IPS DF 6.9 (cell line): ENCODE data around the gene COL27A1.
"Not testable (repeated sequence)": the region's sequence is repeated elsewhere in the genome, so short reads cannot be mapped to it uniquely, and the experiment has no call there.

ENCODE experiments used
- DNase-seq: peaks from one replicate; pipeline ENCODE4 v3.0.0-alpha.2; 2013; ENCODE audit warnings: low read depth, low spot score
- H3K27ac ChIP-seq: one replicate; pipeline ENCODE4 v1.5.1; 2013; ENCODE audit warnings: low read length, control low read depth
- H3K27me3 ChIP-seq: 2 replicates; pipeline ENCODE4 v1.6.1; 2013; ENCODE audit warnings: mild to moderate bottlenecking, low read length; ENCODE audit not compliant: control insufficient read depth, insufficient read depth
- H3K36me3 ChIP-seq: 2 replicates; pipeline ENCODE4 v1.6.1; 2013; ENCODE audit warnings: low read length; ENCODE audit not compliant: control insufficient read depth, insufficient read depth
- H3K4me1 ChIP-seq: 2 replicates; pipeline ENCODE4 v1.6.1; 2013; ENCODE audit warnings: low read length; ENCODE audit not compliant: control insufficient read depth, insufficient read depth
- H3K4me3 ChIP-seq: 2 replicates; pipeline ENCODE4 v1.5.1; 2013; ENCODE audit warnings: mild to moderate bottlenecking, low read length
- H3K9me3 ChIP-seq: 2 replicates; pipeline ENCODE4 v1.6.1; 2013; ENCODE audit warnings: low read length, inconsistent platforms; ENCODE audit not compliant: control insufficient read depth, insufficient read depth
- WGBS: extraction: QIAGEN DNeasy Blood & Tissue Kit; methylation state at CpG from one replicate; pipeline ENCODE4 v1.1.7; 2013; ENCODE audit warnings: mixed read lengths, missing lambda C conversion rate; ENCODE audit not compliant: insufficient read length, insufficient coverage; 5-methylcytosine and 5-hydroxymethylcytosine counted together

COL27A1 gene

DNA sequence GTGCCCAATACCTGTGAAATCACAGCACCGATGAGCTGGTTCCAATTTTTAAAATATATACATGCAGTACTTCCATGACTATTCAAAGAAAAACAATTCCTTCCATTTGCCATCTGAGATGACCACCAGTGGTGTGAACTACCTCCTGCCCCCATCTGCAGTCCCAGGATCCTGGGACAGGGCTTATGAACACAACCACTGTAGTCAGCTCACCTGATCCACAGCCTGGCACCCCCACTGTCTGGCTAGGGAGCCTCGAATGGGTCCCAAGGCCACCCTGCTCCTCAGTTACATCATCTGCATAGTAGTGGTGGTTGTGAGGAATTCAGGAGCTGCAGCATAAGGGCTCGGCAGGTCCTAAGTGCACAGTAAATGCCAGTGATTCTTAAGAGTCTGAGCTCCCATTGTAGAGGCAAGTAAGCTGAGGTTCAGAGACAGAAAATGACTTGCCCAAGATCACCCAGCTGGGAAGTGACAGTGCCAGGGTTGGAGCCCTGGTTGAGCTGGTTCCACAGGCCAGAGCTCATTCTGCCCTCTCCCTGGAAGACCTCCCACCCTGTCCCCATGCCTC, 170.4 kb downstream of the COL27A1 start:
- WGBS: no CpG with 5 or more reads among the region's 3 CpGs
- not testable (repeated sequence) for H3K4me1 ChIP-seq

DNA sequence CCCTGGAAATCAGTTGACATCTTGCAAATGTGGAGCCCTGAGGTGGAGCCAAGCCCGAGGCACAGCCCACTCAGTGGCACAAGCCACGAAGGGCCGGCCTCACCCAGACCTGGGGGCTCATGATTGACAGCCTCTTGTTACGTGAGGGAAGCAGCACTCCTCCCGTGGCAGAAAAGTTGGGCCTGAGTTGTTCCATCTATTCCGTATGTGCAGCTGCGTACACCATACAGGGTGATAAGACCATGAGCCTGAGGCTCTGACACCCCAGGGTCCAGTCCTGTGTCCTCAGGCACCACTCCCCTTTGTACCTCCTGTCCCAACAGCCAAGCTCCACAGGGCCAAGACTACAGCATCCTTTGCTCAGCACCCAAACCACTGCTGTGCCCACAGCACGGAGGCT, 172.4 kb downstream of the COL27A1 start:
- Histone ChIP-seq H3K9me3 (no peaks in the 10 kb centered on the region), H3K27ac (no peak overlapping the region), H3K36me3 (no peaks in the 10 kb centered on the region), H3K4me1 (no peaks in the 10 kb centered on the region), H3K27me3 (no peaks in the 10 kb centered on the region), H3K4me3 (no peak overlapping the region)
- no CpG with 5 or more reads among the region's 8 CpGs for WGBS
- DNase-seq: no peak

More for the DNA sequence above, 170.4 kb downstream of the COL27A1 start:
- not testable (repeated sequence) for H3K27me3 ChIP-seq, H3K36me3 ChIP-seq, H3K27ac ChIP-seq, DNase-seq, H3K4me3 ChIP-seq, H3K9me3 ChIP-seq

DNA sequence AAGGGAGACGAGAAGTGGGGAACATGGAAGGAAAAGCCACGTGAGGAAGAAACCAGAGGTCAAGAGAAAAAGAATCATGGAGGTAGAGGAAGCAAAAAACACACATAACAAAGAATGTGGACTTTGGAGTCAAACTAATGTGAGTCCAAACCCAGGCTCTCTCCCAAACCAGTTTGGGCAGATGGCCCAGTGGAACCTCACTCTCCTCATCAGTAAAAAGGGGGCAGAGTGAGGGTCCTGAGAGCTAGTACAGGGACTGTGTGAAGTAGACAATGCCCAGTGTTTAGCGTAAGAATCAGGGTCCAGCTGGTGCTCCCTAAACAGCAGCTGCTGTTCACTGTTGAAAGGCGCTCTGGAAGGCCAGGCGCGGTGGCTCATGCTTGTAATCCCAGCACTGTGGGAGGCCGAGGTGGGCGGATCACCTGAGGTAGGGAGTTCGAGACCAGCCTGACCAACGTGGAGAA, 173.1 kb downstream of the COL27A1 start:
- H3K4me1 ChIP-seq, H3K27ac ChIP-seq, DNase-seq, H3K9me3 ChIP-seq, H3K4me3 ChIP-seq, H3K36me3 ChIP-seq, H3K27me3 ChIP-seq: not testable (repeated sequence)
- WGBS: no CpG with 5 or more reads among the region's 10 CpGs

DNA sequence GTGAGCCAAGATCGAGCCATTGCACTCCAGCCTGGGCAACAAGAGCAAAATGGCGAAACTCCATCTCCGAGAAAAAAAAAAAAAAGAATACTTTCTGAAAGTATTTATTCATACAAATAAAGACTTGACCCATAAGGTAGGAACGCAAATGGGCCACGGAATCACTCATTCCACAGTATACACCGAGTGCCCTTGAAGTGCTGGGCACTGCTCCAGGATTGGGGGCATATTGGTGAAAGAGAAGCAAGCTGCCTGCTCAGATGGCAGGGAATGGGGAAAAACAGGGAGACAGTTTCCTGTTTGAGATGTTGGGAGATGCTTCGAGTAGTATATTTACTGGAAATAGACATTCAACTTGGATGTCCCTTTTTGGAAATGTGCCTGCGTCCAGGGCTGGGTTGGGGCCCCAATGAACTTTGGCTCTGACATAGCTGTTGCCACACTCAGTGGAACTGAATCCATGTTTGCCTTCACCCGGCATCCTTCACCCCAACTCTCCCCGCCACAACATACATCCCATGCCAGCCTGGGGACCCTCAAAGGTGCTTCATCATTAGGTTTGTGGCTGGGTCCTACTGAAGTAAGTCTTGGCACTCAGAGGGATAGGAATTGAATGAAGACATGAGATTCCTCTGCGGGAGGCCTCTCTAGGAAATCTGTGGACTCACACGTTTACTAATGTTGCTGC, 173.7 kb downstream of the COL27A1 start:
- H3K4me3 ChIP-seq, DNase-seq, H3K36me3 ChIP-seq, H3K9me3 ChIP-seq, H3K27ac ChIP-seq, H3K27me3 ChIP-seq, H3K4me1 ChIP-seq: not testable (repeated sequence)
- no CpG with 5 or more reads among the region's 12 CpGs for WGBS

DNA sequence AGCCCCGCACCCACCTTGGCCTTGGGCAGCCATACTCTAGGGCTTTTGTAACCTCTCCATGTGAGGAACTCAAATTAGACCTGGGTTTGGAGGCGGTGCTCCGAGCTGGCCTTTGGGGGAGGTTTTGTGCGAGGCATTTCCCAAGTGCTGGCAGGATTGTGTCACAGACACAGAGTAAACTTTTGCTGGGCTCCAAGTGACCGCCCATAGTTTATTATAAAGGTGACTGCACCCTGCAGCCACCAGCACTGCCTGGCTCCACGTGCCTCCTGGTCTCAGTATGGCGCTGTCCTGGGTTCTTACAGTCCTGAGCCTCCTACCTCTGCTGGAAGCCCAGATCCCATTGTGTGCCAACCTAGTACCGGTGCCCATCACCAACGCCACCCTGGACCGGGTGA, 174.3 kb downstream of the COL27A1 start, which contains the start of gene ORM2:
Gene ORM2 (plus strand): TSS at position 245 of the 398 bp plus-strand sequence. CDS start 36 bp downstream, at position 281.
- WGBS: no CpG with 5 or more reads among the region's 10 CpGs
- not testable (repeated sequence) for H3K27ac ChIP-seq, H3K9me3 ChIP-seq, H3K27me3 ChIP-seq, H3K4me3 ChIP-seq, DNase-seq, H3K36me3 ChIP-seq, H3K4me1 ChIP-seq

DNA sequence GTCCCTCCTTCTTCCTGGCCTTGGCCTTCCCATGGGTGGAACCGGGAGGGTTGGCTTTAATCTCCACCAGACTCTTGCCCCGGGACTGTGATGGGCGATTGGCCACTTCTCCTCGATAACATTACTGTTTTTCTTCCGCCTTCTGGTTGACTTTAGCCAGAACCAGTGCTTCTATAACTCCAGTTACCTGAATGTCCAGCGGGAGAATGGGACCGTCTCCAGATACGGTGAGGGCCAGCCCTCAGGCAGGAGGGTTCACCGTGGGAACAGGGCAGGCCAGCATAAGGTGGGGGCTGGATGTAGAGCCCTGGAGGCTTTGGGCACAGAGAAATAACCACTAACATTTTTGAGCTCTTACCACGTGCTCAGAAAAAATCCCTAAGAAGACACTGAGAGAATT, 175.3 kb downstream of the COL27A1 start:
- no peak for DNase-seq
- H3K27ac ChIP-seq: no peak overlapping the region
- no peaks in the 10 kb centered on the region for H3K9me3 ChIP-seq
- no peak overlapping the region for H3K4me3 ChIP-seq
- WGBS: no CpG with 5 or more reads among the region's 10 CpGs
- H3K27me3 ChIP-seq: no peaks in the 10 kb centered on the region
- no peaks in the 10 kb centered on the region for H3K36me3 ChIP-seq
- H3K4me1 ChIP-seq: no peaks in the 10 kb centered on the region

DNA sequence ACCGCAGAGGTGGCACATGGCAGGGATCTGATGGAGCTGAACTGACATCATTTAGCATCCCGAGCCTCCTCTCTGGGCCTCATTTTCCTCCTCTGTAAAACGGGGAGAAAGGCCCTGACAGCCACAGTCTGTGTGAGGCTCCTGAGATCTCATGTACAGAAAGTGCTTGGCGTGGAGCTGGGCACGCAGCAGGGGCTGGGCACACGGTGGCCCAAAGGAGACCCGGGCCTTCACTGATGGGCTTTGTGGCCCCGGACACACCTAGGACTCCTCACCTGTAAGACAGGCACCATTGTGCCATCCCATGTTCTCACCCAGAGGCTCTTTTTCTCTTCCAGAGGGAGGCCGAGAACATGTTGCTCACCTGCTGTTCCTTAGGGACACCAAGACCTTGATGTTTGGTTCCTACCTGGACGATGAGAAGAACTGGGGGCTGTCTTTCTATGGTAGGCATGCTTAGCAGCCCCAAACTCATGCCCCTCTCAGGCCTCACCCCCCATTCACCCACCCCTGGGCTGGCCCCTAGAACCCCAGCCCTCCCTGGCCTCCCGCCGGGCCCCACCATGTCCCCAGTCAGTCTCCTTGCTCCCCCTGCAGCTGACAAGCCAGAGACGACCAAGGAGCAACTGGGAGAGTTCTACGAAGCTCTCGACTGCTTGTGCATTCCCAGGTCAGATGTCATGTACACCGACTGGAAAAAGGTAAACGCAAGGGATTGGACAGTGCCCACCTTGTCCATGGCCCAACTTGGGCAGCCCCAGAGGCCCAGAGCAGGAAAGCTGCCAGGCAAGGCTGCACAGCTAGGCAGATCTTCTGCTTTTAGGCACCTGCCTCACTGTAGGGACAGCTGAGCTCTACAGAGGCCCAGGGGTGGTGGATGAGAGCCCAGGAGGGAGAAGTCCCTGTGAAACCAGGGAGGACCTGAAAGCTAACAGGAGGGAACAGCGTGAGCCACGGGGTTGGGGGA, 176.2 kb downstream of the COL27A1 start:
- not testable (repeated sequence) for H3K27ac ChIP-seq, H3K4me1 ChIP-seq, DNase-seq, H3K27me3 ChIP-seq, H3K4me3 ChIP-seq, H3K36me3 ChIP-seq, H3K9me3 ChIP-seq
- WGBS: no CpG with 5 or more reads among the region's 19 CpGs

DNA sequence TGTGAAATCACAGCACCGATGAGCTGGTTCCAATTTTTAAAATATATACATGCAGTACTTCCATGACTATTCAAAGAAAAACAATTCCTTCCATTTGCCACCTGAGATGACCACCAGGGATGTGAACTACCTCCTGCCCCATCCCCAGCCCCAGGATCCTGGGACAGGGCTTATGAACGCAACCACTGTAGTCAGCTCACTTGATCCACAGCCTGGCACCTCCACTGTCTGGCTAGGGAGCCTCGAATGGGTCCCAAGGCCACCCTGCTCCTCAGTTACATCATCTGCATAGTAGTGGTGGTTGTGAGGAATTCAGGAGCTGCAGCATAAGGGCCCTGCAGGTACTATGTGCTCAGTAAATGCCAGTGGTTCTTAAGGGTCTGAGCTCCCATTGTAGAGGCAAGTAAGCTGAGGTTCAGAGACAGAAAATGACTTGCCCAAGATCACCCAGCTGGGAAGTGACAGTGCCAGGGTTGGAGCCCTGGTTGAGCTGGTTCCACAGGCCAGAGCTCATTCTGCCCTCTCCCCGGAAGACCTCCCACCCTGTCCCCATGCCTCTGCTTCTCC, 177.2 kb downstream of the COL27A1 start:
- H3K4me3 ChIP-seq, H3K27ac ChIP-seq, DNase-seq, H3K9me3 ChIP-seq, H3K27me3 ChIP-seq, H3K36me3 ChIP-seq, H3K4me1 ChIP-seq: not testable (repeated sequence)
- WGBS: no CpG with 5 or more reads among the region's 4 CpGs

DNA sequence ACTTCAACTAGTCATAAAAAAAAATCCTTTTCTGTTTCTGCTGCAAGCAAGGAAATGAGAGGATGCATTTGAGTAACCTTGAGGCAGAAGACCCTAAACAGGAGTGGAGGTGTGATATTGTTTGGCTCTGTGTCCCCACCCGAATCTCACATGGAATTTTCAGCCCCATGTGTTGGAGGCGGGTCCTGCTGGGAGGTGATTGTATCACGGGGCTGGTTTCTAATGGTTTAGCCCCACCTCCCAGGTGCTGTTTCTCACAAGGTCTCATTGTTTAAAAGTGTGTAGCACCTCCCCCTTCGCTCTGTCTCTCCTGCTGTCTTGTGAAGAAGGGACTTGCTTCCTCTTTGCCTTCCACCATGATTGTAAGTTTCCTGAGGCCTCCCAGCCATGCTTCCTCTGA, 178.4 kb downstream of the COL27A1 start:
- not testable (repeated sequence) for H3K27ac ChIP-seq, H3K4me1 ChIP-seq, H3K9me3 ChIP-seq, H3K4me3 ChIP-seq, DNase-seq, H3K36me3 ChIP-seq, H3K27me3 ChIP-seq
- no CpG with 5 or more reads among the region's 4 CpGs for WGBS

DNA sequence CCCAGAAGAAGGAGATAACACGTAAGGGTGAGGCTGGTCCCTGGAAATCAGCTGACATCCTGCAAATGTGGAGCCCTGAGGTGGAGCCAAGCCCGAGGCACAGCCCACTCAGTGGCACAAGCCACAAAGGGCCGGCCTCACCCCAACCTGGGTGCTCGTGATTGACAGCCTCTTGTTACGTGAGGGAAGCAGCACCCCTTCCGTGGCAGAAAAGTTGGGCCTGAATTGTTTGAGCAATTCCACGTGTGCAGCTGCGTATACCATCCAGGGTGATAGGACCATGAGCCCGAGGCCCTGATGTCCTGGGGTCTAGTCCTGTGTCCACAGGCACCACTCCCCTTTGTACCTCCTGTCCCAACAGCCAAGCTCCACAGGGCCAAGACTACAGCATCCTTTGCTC, 179.2 kb downstream of the COL27A1 start:
- peaks cover 6% of the 10 kb centered on the region for H3K36me3 ChIP-seq
- no CpG with 5 or more reads among the region's 9 CpGs for whole genome bisulfite sequencing
- H3K4me1 ChIP-seq: no peaks in the 10 kb centered on the region

More for the DNA sequence above, 179.2 kb downstream of the COL27A1 start:
- Histone ChIP-seq H3K9me3 (no peaks in the 10 kb centered on the region), H3K27me3 (no peaks in the 10 kb centered on the region), H3K27ac (no peak overlapping the region), H3K4me3 (no peak overlapping the region)
- no peak for DNase-seq
